ENCODE measurements around the gene LARGE1. TPM values are rescaled to one million over a fixed set of nuclear protein-coding genes. Genes with fewer than 3 reads are reported as not detected.

LARGE1 gene
- total and polyA plus RNA-seq, 2 of the 13 experiments (the other 11 are each of a cell fraction or from before 2014, with no cell fraction given) = 8.4 to 11.0 TPM

DNA sequence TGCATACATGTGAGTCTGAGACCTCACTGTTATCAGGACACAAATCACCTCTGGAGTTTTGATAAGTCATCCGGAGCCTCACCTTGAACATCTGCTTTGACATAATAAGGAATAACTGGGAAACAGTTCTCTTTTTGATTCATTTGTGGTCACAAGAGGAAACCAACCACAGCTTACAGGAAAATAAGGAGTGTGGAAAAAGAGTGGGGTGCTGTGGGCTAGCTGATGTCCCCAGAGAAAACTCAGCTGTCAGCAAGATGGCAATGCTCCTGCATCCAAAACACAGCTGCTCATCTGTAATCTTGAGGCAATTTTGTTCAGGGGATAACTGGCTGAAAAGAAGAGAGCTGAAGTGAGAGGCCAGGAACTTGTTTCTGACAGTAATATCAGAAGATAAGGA is 445.7 kb downstream of the LARGE1 start:
- in situ Hi-C loops (cut with HindIII; ENCODE audit: extremely low pct_ligation_motif_present, low pct_unique_long_range_greater_than_20kb) (no loop called here), intact Hi-C loops (cut with micrococcal nuclease; ENCODE audit: unreplicated experiment) (no loop called here)
- ChIA-PET POLR2A (no interaction called here), CTCF (ENCODE audit: low intra/inter-chr PET ratio, low total read pairs) (no interaction called here)
- H2AFZ ChIP-seq (ENCODE audit: low read length) = no peak overlapping the region
- H3K4me3 ChIP-seq (replicated peaks in 1 of 3; ENCODE audit: insufficient read depth in 1 of 3, low read depth in 2 of 3, low read length in 3 of 3) = no peak overlapping the region
- no peak overlapping the region for H3K27ac ChIP-seq (ENCODE audit: extremely low read length, insufficient read depth, low read length)
- H3K9ac ChIP-seq (ENCODE audit: insufficient read depth, low read depth, low read length) = no peak overlapping the region
- H3K4me1 ChIP-seq (ENCODE audit: insufficient read depth, low read length) = peaks cover 56% of the 10 kb centered on the region
- H3K27me3 ChIP-seq (ENCODE audit: control insufficient read depth in 1 of 2, insufficient read depth in 2 of 2, low read length in 2 of 2) = no peaks in the 10 kb centered on the region
- no peaks in the 10 kb centered on the region for H3K36me3 ChIP-seq (replicated peaks in 1 of 2; ENCODE audit: control insufficient read depth in 1 of 2, insufficient read depth in 2 of 2, low read length in 2 of 2)
- no peak for ATAC-seq
- H3K79me2 ChIP-seq (ENCODE audit: insufficient read depth, low read length) = no peaks in the 10 kb centered on the region
- no peak for DNase-seq (ENCODE audit: low spot score)
- no peak for FAIRE-seq
- H3K9me3 ChIP-seq (ENCODE audit: low read length) = no peaks in the 10 kb centered on the region
- H3K4me2 ChIP-seq (ENCODE audit: low read depth, low read length) = no peak overlapping the region
- no peaks in the 10 kb centered on the region for H4K20me1 ChIP-seq (ENCODE audit: insufficient read depth, low read length)
- no TSS peak for BruUV-seq (replicated peaks)
- WGBS (ENCODE audit: low lambda C conversion rate) = 95% methylated on average over 1 of the region's 1 CpG
- no peak for TF ChIP-seq AGO1 (IDR thresholded peaks at IDR 0.05; ENCODE audit: low read depth, low read length, poor library complexity, severe bottlenecking)
- TF ChIP-seq, protein P1, sequence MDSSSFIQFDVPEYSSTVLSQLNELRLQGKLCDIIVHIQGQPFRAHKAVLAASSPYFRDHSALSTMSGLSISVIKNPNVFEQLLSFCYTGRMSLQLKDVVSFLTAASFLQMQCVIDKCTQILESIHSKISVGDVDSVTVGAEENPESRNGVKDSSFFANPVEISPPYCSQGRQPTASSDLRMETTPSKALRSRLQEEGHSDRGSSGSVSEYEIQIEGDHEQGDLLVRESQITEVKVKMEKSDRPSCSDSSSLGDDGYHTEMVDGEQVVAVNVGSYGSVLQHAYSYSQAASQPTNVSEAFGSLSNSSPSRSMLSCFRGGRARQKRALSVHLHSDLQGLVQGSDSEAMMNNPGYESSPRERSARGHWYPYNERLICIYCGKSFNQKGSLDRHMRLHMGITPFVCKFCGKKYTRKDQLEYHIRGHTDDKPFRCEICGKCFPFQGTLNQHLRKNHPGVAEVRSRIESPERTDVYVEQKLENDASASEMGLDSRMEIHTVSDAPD (CRISPR knock-in tag; IDR thresholded peaks at IDR 0.05) = no peak
- TF ChIP-seq ZNF274 (CRISPR knock-in tag; IDR thresholded peaks at IDR 0.05) = no peak
- TF ChIP-seq CEBPZ (IDR thresholded peaks at IDR 0.05; ENCODE audit: low read length) = no peak
- no peak for TF ChIP-seq FOXA3 (CRISPR knock-in tag; IDR thresholded peaks at IDR 0.05)
- TF ChIP-seq PHF5A (CRISPR knock-in tag; IDR thresholded peaks at IDR 0.05; ENCODE audit: low read depth, unreplicated experiment) = no peak
- TF ChIP-seq, protein P2, sequence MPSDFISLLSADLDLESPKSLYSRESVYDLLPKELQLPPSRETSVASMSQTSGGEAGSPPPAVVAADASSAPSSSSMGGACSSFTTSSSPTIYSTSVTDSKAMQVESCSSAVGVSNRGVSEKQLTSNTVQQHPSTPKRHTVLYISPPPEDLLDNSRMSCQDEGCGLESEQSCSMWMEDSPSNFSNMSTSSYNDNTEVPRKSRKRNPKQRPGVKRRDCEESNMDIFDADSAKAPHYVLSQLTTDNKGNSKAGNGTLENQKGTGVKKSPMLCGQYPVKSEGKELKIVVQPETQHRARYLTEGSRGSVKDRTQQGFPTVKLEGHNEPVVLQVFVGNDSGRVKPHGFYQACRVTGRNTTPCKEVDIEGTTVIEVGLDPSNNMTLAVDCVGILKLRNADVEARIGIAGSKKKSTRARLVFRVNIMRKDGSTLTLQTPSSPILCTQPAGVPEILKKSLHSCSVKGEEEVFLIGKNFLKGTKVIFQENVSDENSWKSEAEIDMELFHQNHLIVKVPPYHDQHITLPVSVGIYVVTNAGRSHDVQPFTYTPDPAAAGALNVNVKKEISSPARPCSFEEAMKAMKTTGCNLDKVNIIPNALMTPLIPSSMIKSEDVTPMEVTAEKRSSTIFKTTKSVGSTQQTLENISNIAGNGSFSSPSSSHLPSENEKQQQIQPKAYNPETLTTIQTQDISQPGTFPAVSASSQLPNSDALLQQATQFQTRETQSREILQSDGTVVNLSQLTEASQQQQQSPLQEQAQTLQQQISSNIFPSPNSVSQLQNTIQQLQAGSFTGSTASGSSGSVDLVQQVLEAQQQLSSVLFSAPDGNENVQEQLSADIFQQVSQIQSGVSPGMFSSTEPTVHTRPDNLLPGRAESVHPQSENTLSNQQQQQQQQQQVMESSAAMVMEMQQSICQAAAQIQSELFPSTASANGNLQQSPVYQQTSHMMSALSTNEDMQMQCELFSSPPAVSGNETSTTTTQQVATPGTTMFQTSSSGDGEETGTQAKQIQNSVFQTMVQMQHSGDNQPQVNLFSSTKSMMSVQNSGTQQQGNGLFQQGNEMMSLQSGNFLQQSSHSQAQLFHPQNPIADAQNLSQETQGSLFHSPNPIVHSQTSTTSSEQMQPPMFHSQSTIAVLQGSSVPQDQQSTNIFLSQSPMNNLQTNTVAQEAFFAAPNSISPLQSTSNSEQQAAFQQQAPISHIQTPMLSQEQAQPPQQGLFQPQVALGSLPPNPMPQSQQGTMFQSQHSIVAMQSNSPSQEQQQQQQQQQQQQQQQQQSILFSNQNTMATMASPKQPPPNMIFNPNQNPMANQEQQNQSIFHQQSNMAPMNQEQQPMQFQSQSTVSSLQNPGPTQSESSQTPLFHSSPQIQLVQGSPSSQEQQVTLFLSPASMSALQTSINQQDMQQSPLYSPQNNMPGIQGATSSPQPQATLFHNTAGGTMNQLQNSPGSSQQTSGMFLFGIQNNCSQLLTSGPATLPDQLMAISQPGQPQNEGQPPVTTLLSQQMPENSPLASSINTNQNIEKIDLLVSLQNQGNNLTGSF (CRISPR knock-in tag; IDR thresholded peaks at IDR 0.05) = no peak
- TF ChIP-seq PCBP2 (optimal IDR thresholded peaks at IDR 0.05; ENCODE audit: low read depth, low read length, poor library complexity, severe bottlenecking) = no peak
- TF ChIP-seq ELF3 (CRISPR knock-in tag; IDR thresholded peaks at IDR 0.05) = no peak
- TF ChIP-seq, protein P3, sequence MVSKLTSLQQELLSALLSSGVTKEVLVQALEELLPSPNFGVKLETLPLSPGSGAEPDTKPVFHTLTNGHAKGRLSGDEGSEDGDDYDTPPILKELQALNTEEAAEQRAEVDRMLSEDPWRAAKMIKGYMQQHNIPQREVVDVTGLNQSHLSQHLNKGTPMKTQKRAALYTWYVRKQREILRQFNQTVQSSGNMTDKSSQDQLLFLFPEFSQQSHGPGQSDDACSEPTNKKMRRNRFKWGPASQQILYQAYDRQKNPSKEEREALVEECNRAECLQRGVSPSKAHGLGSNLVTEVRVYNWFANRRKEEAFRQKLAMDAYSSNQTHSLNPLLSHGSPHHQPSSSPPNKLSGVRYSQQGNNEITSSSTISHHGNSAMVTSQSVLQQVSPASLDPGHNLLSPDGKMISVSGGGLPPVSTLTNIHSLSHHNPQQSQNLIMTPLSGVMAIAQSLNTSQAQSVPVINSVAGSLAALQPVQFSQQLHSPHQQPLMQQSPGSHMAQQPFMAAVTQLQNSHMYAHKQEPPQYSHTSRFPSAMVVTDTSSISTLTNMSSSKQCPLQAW (CRISPR knock-in tag; IDR thresholded peaks at IDR 0.05) = no peak
- no peak for TF ChIP-seq ZNF839 (CRISPR knock-in tag; IDR thresholded peaks at IDR 0.05; ENCODE audit: borderline replicate concordance)
- TF ChIP-seq, protein P4, sequence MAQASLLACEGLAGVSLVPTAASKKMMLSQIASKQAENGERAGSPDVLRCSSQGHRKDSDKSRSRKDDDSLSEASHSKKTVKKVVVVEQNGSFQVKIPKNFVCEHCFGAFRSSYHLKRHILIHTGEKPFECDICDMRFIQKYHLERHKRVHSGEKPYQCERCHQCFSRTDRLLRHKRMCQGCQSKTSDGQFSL (CRISPR knock-in tag; IDR thresholded peaks at IDR 0.05) = no peak
